K562 (cell line): ENCODE results near the gene GALNS. TPM values are rescaled to one million over a fixed set of nuclear protein-coding genes. Genes with fewer than 3 reads are reported as not detected.
A peak's percentile ranks its signal among the peaks of the same experiment; 100 is the strongest.

ENCODE experiments used
- ATAC-seq: fragments of 200-7000 bp; cut with Tn5 transposase; 3 replicates; pipeline ENCODE4 v1.9.1; 2020; ENCODE audit warnings: moderate library complexity
- BruUV-seq: library from RNA; stranded (reverse); fragments of 400-500 nt; replicated peaks from 2 replicates; lab custom pipeline; 2021; lab: Mats Ljungman, UMichigan
- CTCF ChIA-PET: fragments of 300-600 bp; formaldehyde crosslinking; extraction: SDS; loops from one replicate; lab custom pipeline; 2021; ENCODE audit warnings: low intra/inter-chr PET ratio; lab: Yijun Ruan, JAX
- POLR2A ChIA-PET: fragments of 300-600, 350-650 bp; sonication (Branson Sonifier 250); formaldehyde crosslinking; extraction: SDS; loops from one replicate; lab custom pipeline; 2021; ENCODE audit warnings: antibody characterized with exemption, inconsistent platforms; lab: Yijun Ruan, JAX
- DNase-seq, 4 experiments: peaks; one replicate each; pipeline versions ENCODE4 v3.0.0 to v3.0.0-alpha.2; 2011 to 2018; ENCODE audit warnings: low spot score in 3 of 4, mixed read lengths in 3 of 4; ENCODE audit errors: extremely low read depth in 1 of 4
- FAIRE-seq: peaks from 2 replicates; lab custom pipeline; 2011; peaks lifted over from hg19 to GRCh38; lab: Jason Lieb, UNC
- H2AFZ ChIP-seq: 2 replicates; pipeline ENCODE4 v1.6.0; 2011; ENCODE audit warnings: low read depth, low read length, control low read depth, inconsistent platforms
- H3K27ac ChIP-seq: fragments of 200-600 bp; 3 replicates; pipeline ENCODE4 v1.8.0; 2011; ENCODE audit warnings: low read depth, mild to moderate bottlenecking, control low read depth, inconsistent platforms, low read length, moderate library complexity, mixed read lengths; ENCODE audit errors: extremely low read depth
- H3K27me3 ChIP-seq, 2 experiments: fragments of 300-600 bp in 1 of 2; 2 replicates in 1 of 2; 3 replicates in 1 of 2; pipeline versions ENCODE4 v1.6.0 to v1.8.0; 2011; ENCODE audit warnings: inconsistent platforms in 2 of 2, low read length in 2 of 2, mild to moderate bottlenecking in 1 of 2, mixed read lengths in 1 of 2, moderate library complexity in 1 of 2; ENCODE audit not compliant: control insufficient read depth in 2 of 2, insufficient read depth in 2 of 2
- H3K36me3 ChIP-seq: fragments of 300-600 bp; 3 replicates; pipeline ENCODE4 v1.8.0; 2011; ENCODE audit warnings: mild to moderate bottlenecking, low read length, inconsistent platforms; ENCODE audit not compliant: control insufficient read depth, insufficient read depth
- H3K4me1 ChIP-seq, 2 experiments: fragments of 200-600 bp in 1 of 2; replicated peaks in 1 of 2; 2 replicates in 1 of 2; 3 replicates in 1 of 2; pipeline versions ENCODE4 v1.5.1 to v1.8.0; 2011; ENCODE audit warnings: inconsistent platforms in 2 of 2, low read length in 2 of 2, mild to moderate bottlenecking in 1 of 2, mixed read lengths in 1 of 2, moderate library complexity in 1 of 2; ENCODE audit not compliant: control insufficient read depth in 2 of 2, insufficient read depth in 2 of 2
- H3K4me2 ChIP-seq: 2 replicates; pipeline ENCODE4 v1.6.1; 2011; ENCODE audit warnings: low read length, control low read depth, inconsistent platforms, mixed read lengths; ENCODE audit not compliant: insufficient read depth
- H3K4me3 ChIP-seq: fragments of 200-600 bp; sonication (generic), shearing (Covaris generic); 2 replicates; pipeline ENCODE4 v1.5.1; 2016; ENCODE audit warnings: control low read depth, inconsistent platforms
- H3K79me2 ChIP-seq: fragments of 200-600 bp; 3 replicates; pipeline ENCODE4 v1.8.0; 2011; ENCODE audit warnings: low read length, inconsistent platforms; ENCODE audit not compliant: control insufficient read depth, insufficient read depth
- H3K9ac ChIP-seq, 2 experiments: 2 replicates each; pipeline versions ENCODE4 v1.6.0 to v1.6.1; 2011; ENCODE audit warnings: low read depth in 2 of 2, low read length in 2 of 2, control low read depth in 1 of 2, inconsistent platforms in 1 of 2, mild to moderate bottlenecking in 1 of 2, mixed read lengths in 1 of 2; ENCODE audit not compliant: insufficient read depth in 1 of 2
- H3K9me1 ChIP-seq: one replicate; pipeline ENCODE4 v1.6.0; 2011; ENCODE audit warnings: inconsistent platforms, mild to moderate bottlenecking, low read length, moderate library complexity; ENCODE audit not compliant: control insufficient read depth, insufficient read depth
- H3K9me3 ChIP-seq: replicated peaks from 2 replicates; pipeline ENCODE4 v1.5.1; 2011; ENCODE audit warnings: low read depth, low read length, inconsistent platforms; ENCODE audit not compliant: control insufficient read depth, insufficient read depth
- H4K20me1 ChIP-seq: replicated peaks from 2 replicates; pipeline ENCODE4 v1.6.1; 2011; ENCODE audit warnings: low read length, inconsistent platforms, mixed read lengths; ENCODE audit not compliant: control insufficient read depth, insufficient read depth
- CBX8 ChIP-seq: fragments of 200-600 bp; sonication (generic); IDR thresholded peaks from 2 replicates; pipeline ENCODE4 v1.6.1; 2012; ENCODE audit warnings: borderline replicate concordance, mixed run types, low read depth, mild to moderate bottlenecking, moderate library complexity, mixed read lengths, low read length, control low read depth, inconsistent platforms; ENCODE audit not compliant: poor library complexity, severe bottlenecking; ENCODE audit errors: extremely low read depth
- KDM1A ChIP-seq, 2 experiments: fragments of 450-650 bp; IDR thresholded peaks; 2 replicates each; pipeline ENCODE4 v1.6.1; 2016; ENCODE audit warnings: mild to moderate bottlenecking in 2 of 2
- MYNN ChIP-seq, 2 experiments: sonication (generic); formaldehyde crosslinking in 1 of 2; IDR thresholded peaks; 2 replicates each; pipeline versions ENCODE4 v1.5.0 to v1.6.1; 2016 to 2020; ENCODE audit warnings: antibody characterized with exemption in 1 of 2, missing genetic modification reagents in 1 of 2
- NRF1 ChIP-seq, 2 experiments: fragments of 450-650 bp; IDR thresholded peaks in 1 of 2; conservative IDR thresholded peaks in 1 of 2; 2 replicates each; pipeline ENCODE4 v1.6.1; 2014; ENCODE audit warnings: mild to moderate bottlenecking in 2 of 2
- POLR2AphosphoS2 ChIP-seq: IDR thresholded peaks from 2 replicates; pipeline ENCODE4 v1.6.1; 2012; ENCODE audit warnings: low read length, improper control_type of control experiment
- POLR2AphosphoS5 ChIP-seq: IDR thresholded peaks from 2 replicates; pipeline ENCODE4 v1.6.1; 2011; ENCODE audit warnings: mild to moderate bottlenecking, low read depth, low read length, moderate library complexity; ENCODE audit not compliant: control insufficient read depth, insufficient read depth
- PTRF ChIP-seq: fragments of 450-650 bp; IDR thresholded peaks from 2 replicates; pipeline ENCODE4 v1.6.1; 2016; ENCODE audit warnings: mild to moderate bottlenecking, missing genetic modification characterization, missing compliant biosample characterization
- RBFOX2 ChIP-seq: fragments of 200-400 bp; formaldehyde crosslinking; IDR thresholded peaks from 2 replicates; pipeline ENCODE4 v1.6.1; 2017; ENCODE audit warnings: low read depth, mild to moderate bottlenecking, low read length, moderate library complexity
- RBM22 ChIP-seq: fragments of 200-400 bp; formaldehyde crosslinking; IDR thresholded peaks from 2 replicates; pipeline ENCODE4 v1.6.1; 2018; ENCODE audit warnings: low read length, low read depth; ENCODE audit not compliant: poor library complexity, severe bottlenecking
- TEAD2 ChIP-seq: fragments of 450-650 bp; IDR thresholded peaks from 2 replicates; pipeline ENCODE4 v1.6.1; 2016; ENCODE audit warnings: missing genetic modification characterization, control low read depth, missing compliant biosample characterization
- ZNF134 ChIP-seq: fragments of 250-450 bp; sonication (Bioruptor Pico); conservative IDR thresholded peaks from 2 replicates; pipeline ENCODE4 v1.4.0; 2020
- ZNF561 ChIP-seq: fragments of 450-650 bp; formaldehyde crosslinking; conservative IDR thresholded peaks from 2 replicates; pipeline ENCODE4 v1.4.0; 2020; ENCODE audit warnings: mild to moderate bottlenecking, moderate library complexity
- ZNF778 ChIP-seq: fragments of 450-650 bp; formaldehyde crosslinking; IDR thresholded peaks from 2 replicates; pipeline ENCODE4 v1.4.0; 2020; ENCODE audit warnings: mild to moderate bottlenecking, moderate library complexity
- WGBS: fragments of 100-300 bp; shearing (Covaris generic); methylation state at CpG from one replicate; pipeline ENCODE4 v1.1.6; 2016; ENCODE audit warnings: low coverage, mixed read lengths; ENCODE audit not compliant: insufficient coverage; ENCODE audit errors: missing lambda C conversion rate; 5-methylcytosine and 5-hydroxymethylcytosine counted together
- in situ Hi-C: fragments of 300-500 bp; cut with MboI; formaldehyde crosslinking; loops from 4 replicates; pipeline ENCODE4 v1.15.0; 2018; ENCODE audit warnings: inconsistent platforms, mixed read lengths
- intact Hi-C: fragments of 100-400 bp; cut with micrococcal nuclease; formaldehyde crosslinking; loops from 2 replicates; pipeline ENCODE4 v1.14.2; 2022
- polyA plus RNA-seq, 8 experiments: library from polyadenylated mRNA; depleted of rRNA in 4 of 8; stranded (reverse) in 5 of 8; unstranded in 3 of 8; fragments of >200 nt; fragmentation: Nextera tagmentation in 2 of 8; fragmentation: Illumina TruSeq in 1 of 8; extraction: Ambion mirVana in 2 of 8; extraction: Trizol in 1 of 8; gene quantifications; 2 replicates each; pipeline versions ENCODE4 v1.2.1 to v1.2.3, GENCODE V29; 2011 to 2014; ENCODE audit warnings: inconsistent platforms in 1 of 8, missing spikeins in 1 of 8
- total RNA-seq, 7 experiments: library from RNA; depleted of rRNA in 6 of 7; stranded (reverse); fragments of >200 nt in 6 of 7; fragmentation: Illumina TruSeq in 2 of 7; extraction: Trizol in 2 of 7; gene quantifications; 2 replicates each; pipeline versions ENCODE4 v1.2.1 to v1.2.3, GENCODE V29; 2011 to 2021; ENCODE audit warnings: low replicate concordance in 1 of 7
- TF ChIP-seq, protein P1 (sequence below), 2 experiments: fragments of 450-650 bp in 1 of 2; sonication (generic) in 1 of 2; formaldehyde crosslinking in 1 of 2; IDR thresholded peaks in 1 of 2; conservative IDR thresholded peaks in 1 of 2; 2 replicates each; pipeline versions ENCODE4 v1.6.1 to v1.8.1; 2016 to 2023; ENCODE audit warnings: mild to moderate bottlenecking in 2 of 2, moderate library complexity in 2 of 2, inconsistent platforms in 1 of 2, missing genetic modification reagents in 1 of 2
- TF ChIP-seq, protein P2 (sequence below): sonication (generic); formaldehyde crosslinking; IDR thresholded peaks from 2 replicates; pipeline ENCODE4 v1.9.0; 2022; ENCODE audit warnings: mild to moderate bottlenecking, missing genetic modification reagents
- TF ChIP-seq, protein P3 (sequence below): sonication (generic); formaldehyde crosslinking; IDR thresholded peaks from 2 replicates; pipeline ENCODE4 v1.8.0; 2022; ENCODE audit warnings: mild to moderate bottlenecking, low read depth, missing genetic modification reagents
- TF ChIP-seq, protein P4 (sequence below): fragments of 250-450 bp; sonication (Bioruptor Pico); IDR thresholded peaks from 2 replicates; pipeline ENCODE4 v1.8.0; 2021; ENCODE audit warnings: moderate library complexity, mild to moderate bottlenecking, inconsistent platforms

The GALNS gene
- total and polyA plus RNA-seq, 9 of the 15 experiments (the other 6 are each of a cell fraction or from before 2014, with no cell fraction given): 0.38 to 13.2 (median 4.3) TPM

DNA sequence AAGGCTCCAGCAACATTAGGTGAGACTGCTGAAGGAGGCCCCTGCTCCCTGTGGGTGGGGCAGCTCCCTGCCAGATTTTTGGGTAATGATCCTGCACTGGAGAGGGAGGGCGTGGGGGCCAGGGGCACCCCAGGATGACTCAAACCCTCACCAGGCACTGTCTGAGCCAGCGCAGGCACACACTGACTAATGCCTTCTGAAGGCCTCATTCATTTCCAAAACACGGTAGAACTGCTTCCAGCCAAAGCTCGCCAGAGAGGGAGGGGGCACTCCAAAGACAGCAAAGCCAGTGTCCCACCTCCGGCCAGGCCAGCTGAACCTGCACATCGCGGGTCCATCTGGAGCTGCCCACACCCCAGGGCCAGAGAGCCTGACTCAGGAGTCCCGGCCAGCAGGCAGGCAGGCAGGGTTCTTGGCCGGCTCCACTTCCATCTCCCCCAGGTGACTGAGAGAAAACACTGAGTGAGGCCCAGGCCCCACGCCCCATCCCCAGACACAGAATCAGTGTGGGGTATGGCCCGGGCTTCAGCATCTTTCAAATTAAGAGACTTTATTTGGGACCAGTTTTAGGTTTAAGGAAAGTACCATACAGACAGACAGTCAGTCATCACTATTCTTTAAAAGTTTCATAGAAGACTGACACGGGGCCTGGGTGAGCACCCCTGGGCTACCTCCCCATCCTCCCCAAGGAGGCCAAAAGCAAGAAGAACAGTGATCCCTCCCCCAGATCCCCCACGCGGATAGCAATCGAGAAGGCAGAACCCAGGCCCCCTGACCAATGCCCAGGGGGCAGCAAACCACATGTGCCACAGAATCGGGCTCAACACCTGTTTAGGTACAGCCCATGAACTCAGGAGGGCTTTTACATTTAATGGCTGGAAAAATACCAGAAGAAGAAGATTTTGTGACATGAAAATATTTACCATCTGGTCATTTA, 74.0 kb downstream of the GALNS start:
- Histone ChIP-seq H3K4me1 (peaks cover 46 to 86% of the 10 kb centered on the region in 2 experiments), H3K4me2 (peak overlapping the region; percentile 78), H2AFZ (no peak overlapping the region), H3K36me3 (peaks cover 39% of the 10 kb centered on the region), H3K9me1 (peaks cover 5% of the 10 kb centered on the region), H3K9me3 (no peaks in the 10 kb centered on the region), H3K79me2 (peaks cover 80% of the 10 kb centered on the region), H3K27ac (peak overlapping the region; percentile 93), H4K20me1 (peaks cover 29% of the 10 kb centered on the region; the same call in 1 of the 2 replicates), H3K9ac (peak overlapping the region; percentile 90 to 99), H3K4me3 (peak overlapping the region; percentile 70), H3K27me3 (no peaks in the 10 kb centered on the region)
- peak; percentile 26 for FAIRE-seq
- in situ Hi-C loops: no loop called here
- intact Hi-C loops: loop anchor here (1.0 kb wide), 2 partner anchors 8 to 34 kb away; no protein-coding TSS in a partner anchor
- peak in 3 of 4 experiments; percentile 46 to 65 (median 58) for DNase-seq
- CTCF ChIA-PET: interaction anchor here (0.5 to 2.5 kb wide), 2 partner anchors 45 kb away, joined by 4 to 11 read pairs; no protein-coding TSS in a partner anchor
- BruUV-seq: no TSS peak
- POLR2A ChIA-PET: interaction anchor here (0.8 to 7.0 kb wide), 15 partner anchors 11 to 243 kb away, joined by 3 to 124 read pairs (median 5); partner anchors contain the start of genes APRT and CDT1
- WGBS: 5% methylated on average over 16 of the region's 16 CpGs
- peak; percentile 0; the same call in 2 of the 3 replicates for ATAC-seq
- TF ChIP-seq ZNF134: peak; percentile 76
- peak; percentile 51 to 57; a peak in 2 of 4 replicates for TF ChIP-seq NRF1 (conservative IDR thresholded peaks at IDR 0.05 in 1 of 2, IDR thresholded peaks at IDR 0.05 in 1 of 2)
- TF ChIP-seq, protein P1, sequence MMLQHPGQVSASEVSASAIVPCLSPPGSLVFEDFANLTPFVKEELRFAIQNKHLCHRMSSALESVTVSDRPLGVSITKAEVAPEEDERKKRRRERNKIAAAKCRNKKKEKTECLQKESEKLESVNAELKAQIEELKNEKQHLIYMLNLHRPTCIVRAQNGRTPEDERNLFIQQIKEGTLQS (IDR thresholded peaks at IDR 0.05): peak; percentile 72
- TF ChIP-seq, protein P1 (CRISPR knock-in tag; conservative IDR thresholded peaks at IDR 0.05): no peak
- TF ChIP-seq TEAD2 (tag): no peak
- peak; percentile 54; the same call in 1 of the 2 replicates for TF ChIP-seq RBFOX2
- TF ChIP-seq CBX8: no peak
- TF ChIP-seq MYNN (IDR thresholded peaks at IDR 0.05): peak; percentile 69; the same call in 1 of the 2 replicates
- TF ChIP-seq MYNN (CRISPR knock-in tag; IDR thresholded peaks at IDR 0.05): no peak
- TF ChIP-seq ZNF778: no peak
- TF ChIP-seq, protein P2, sequence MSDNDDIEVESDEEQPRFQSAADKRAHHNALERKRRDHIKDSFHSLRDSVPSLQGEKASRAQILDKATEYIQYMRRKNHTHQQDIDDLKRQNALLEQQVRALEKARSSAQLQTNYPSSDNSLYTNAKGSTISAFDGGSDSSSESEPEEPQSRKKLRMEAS (CRISPR knock-in tag): no peak
- TF ChIP-seq, protein P3, sequence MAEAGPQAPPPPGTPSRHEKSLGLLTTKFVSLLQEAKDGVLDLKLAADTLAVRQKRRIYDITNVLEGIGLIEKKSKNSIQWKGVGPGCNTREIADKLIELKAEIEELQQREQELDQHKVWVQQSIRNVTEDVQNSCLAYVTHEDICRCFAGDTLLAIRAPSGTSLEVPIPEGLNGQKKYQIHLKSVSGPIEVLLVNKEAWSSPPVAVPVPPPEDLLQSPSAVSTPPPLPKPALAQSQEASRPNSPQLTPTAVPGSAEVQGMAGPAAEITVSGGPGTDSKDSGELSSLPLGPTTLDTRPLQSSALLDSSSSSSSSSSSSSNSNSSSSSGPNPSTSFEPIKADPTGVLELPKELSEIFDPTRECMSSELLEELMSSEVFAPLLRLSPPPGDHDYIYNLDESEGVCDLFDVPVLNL (CRISPR knock-in tag): no peak
- no peak for TF ChIP-seq ZNF561 (CRISPR knock-in tag)
- TF ChIP-seq RBM22: peak; percentile 48
- TF ChIP-seq POLR2AphosphoS2: no peak
- TF ChIP-seq, protein P4, sequence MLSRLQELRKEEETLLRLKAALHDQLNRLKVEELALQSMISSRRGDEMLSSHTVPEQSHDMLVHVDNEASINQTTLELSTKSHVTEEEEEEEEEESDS: no peak
- peak; percentile 11; the same call in 1 of the 2 replicates for TF ChIP-seq POLR2AphosphoS5
- no peak for TF ChIP-seq KDM1A (IDR thresholded peaks at IDR 0.05)
- TF ChIP-seq PTRF (tag): no peak
